Fibroblast of skin of back (primary cell): Measurements from ENCODE around the gene HAVCR2.
"Not testable (repeated sequence)": the region's sequence is repeated elsewhere in the genome, so short reads cannot be mapped to it uniquely, and the experiment has no call there.

Source experiments
- DNase-seq: peaks from one replicate; pipeline ENCODE4 v3.0.0-alpha.2; 2013

The HAVCR2 gene

GRCh38 chr5:157088342-157088990, 20.4 kb downstream of the HAVCR2 start:
- no peak for DNase-seq

- no peak for DNase-seq
These were observed 22.0 kb downstream of the HAVCR2 start for GRCh38 chr5:157086751-157087359.

DNA sequence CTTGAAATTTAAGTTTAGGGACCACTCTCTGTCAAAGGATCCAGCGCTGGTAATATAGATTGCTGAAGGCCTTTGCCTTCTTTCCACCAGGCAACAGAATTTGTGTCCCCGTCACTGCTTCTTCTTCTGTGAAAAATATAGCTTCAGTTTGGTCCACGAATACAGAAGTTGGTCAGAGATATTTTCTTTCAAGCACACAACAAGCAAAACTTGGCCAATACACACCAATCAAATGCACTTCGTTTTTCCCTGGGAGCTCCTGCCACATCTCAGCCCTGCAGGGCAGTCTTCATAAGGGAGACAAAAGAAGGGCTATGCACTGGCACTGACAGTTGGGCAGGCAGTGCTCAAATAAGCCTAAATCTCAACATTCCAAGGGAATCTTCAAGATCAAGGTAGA, 22.9 kb downstream of the HAVCR2 start:
- no peak for DNase-seq

GRCh38 chr5:157080286-157080685, 28.6 kb downstream of the HAVCR2 start:
- DNase-seq, result no peak

DNA sequence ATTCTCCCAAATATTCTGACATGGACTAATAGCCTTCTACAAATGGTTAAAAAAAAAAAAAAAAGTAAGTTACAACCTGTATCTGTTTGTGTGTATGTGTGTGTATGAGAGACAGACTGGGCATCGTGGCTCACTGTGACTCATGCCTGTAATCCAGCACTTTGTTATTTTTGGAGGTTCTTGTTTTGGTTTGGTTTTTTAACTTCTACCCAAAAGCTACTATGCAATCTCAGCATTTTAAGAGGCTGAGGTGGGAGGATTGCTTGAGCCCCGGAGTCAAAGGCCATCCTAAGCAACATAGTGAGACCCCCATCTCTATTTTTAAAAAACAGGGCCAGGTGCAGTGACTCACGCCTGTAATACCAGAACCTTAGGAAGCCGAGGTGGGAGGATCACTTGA, 32.3 kb downstream of the HAVCR2 start:
- peak; percentile 63 for DNase-seq

DNA sequence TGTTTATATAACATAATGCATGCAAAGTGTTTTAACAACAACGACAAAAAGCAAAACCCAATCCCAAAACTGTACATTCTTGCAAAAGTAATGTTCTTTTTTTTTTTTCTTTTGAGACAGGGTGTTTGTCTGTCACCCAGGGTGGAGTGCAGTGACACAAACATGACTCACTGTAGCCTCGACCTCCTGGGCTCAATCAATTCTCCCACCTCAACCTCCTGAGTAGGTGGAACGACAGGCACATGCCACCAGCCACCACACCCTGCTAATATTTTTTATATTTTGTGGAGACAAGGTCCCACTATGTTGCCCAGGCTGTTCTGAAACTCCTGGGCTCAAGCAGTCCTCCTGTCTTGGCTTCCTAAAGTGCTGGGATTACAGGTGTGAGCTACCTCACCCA, 36.3 kb downstream of the HAVCR2 start:
- DNase-seq, result no peak

- no peak for DNase-seq
These were observed 38.9 kb downstream of the HAVCR2 start for GRCh38 chr5:157069949-157070348.

GRCh38 chr5:157068785-157069184, 40.1 kb downstream of the HAVCR2 start:
- DNase-seq, result no peak

DNA sequence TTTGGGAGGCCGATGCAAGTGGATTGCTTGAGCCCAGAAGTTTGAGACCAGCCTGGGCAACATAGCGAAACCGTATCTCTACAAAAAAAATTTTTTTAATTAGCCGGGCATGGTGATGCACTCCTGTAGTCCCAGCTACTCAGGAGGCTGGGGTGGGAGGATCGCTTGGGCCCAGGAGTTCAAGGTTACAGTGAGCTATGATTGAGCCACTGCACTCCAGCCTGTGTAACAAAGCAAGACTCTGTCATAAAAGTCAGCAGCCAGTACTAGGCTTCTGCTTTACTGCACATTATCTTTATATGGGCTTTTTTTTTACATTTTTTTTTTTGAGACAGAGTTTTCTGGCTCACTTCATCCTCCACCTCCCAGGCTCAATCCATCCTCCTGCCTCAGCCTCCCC, 40.5 kb downstream of the HAVCR2 start:
- DNase-seq, result no peak

DNA sequence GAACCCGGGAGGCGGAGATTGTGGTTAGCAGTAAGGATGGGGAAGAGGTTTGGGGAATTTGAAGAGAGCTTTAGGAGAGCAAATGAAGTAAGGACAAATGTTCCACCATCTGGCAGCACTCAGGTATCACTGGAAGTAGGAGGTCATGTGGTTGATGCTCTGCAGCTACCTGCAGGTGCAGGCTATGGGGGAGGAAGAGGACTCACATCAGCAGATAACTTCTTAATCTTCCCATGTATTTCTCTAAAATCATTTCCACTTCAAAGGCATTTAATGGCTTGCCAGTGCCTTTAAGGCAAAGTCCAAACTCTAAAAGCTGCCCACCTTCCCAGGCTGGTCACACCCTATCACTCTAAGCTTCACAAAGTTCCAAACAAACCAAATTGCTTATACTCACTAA, 41.8 kb downstream of the HAVCR2 start:
- no peak for DNase-seq

DNA sequence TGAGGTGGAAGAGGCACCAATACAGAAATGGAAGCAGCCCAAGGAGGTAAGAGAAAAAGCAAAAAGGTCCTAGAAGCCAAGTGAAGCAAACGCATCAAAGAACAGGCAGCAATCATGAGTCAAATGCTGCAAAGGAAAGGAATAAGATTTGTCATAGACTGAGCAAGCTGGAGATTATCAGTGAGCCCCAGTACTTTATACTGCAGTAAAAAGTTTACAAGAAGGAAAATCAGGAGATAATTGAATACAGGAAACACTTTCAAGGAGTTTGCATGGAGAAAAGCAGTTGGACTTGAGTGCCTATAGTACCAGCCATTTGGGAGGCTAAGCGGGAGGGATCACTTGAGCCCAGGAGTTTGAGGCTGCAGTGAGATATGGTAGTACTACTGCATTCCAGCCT, 42.8 kb downstream of the HAVCR2 start:
- DNase-seq, result no peak

DNA sequence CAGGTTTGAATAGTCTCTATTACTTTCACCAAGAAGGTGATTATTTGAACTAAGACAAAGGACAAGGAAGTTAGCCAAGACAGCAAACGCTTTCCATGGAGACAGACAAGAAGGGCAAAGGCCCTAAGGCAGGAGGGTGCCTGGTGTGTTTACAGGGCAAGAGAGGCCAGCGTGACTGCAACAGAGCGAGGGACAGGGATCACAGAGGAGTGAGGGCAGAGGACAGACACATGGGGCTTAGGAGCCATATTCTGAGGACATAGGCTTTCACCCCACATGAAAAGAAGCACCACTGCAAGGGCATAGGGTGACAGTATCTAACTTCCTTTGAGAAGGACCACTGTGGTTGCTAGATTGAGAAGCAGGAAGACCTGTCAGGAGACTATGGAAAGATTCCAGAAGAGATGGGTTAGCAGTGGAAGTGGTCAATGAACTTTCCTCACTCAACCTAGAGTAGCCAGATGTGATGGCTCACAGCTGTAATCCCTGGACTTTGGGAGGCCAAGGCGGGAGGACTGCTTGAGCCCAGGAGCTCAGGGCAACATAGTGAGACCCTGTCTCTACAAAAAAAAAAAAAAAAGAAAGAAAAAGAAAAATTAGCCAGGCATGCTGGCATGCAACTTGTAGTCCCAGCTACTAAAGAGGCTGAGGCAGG, 44.9 kb downstream of the HAVCR2 start:
- DNase-seq, result no peak

GRCh38 chr5:157059891-157060290, 49.0 kb downstream of the HAVCR2 start:
- DNase-seq, result no peak

- no peak for DNase-seq
These were observed 49.7 kb downstream of the HAVCR2 start, which contains the start of gene HAVCR1 for GRCh38 chr5:157059093-157059539. HAVCR1 (minus strand) TSS chr5:157059116; CDS start chr5:157057943, 1,173 bp downstream.

GRCh38 chr5:157057459-157058370, 51.1 kb downstream of the HAVCR2 start:
- DNase-seq, result no peak

- not testable (repeated sequence) for DNase-seq
These were observed 52.0 kb downstream of the HAVCR2 start for GRCh38 chr5:157056848-157057247.

GRCh38 chr5:157051604-157052245, 57.1 kb downstream of the HAVCR2 start:
- DNase-seq, result no peak

GRCh38 chr5:157050050-157050449, 58.8 kb downstream of the HAVCR2 start:
- DNase-seq, result no peak

DNA sequence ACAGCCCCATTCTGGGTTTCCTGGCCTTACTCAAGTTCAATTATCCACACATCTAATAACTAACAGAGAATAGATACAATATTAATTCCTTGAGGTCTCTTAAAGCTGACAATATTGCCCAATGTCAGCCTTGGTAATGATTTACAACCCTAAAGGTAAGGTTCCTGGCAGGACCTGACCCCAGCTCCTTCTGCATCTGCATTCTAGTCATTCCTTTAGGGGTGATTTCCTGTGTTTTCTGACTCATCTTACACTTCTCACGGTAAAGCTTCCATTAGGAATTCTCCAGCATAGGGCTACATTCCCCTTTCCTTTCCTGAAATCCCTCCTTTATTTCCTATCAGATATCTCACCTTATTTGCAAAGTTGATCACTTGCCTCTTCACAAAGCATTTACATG, 59.2 kb downstream of the HAVCR2 start:
- peak; percentile 68 for DNase-seq

- DNase-seq, result no peak
These were observed 60.9 kb downstream of the HAVCR2 start for GRCh38 chr5:157047898-157048297.

- DNase-seq, result not testable (repeated sequence)
These were observed 61.8 kb downstream of the HAVCR2 start for GRCh38 chr5:157047016-157047415.

- no peak for DNase-seq
These were observed 62.8 kb downstream of the HAVCR2 start for GRCh38 chr5:157046041-157046440.
